Mucosa of descending colon (tissue), 3 donors: ENCODE results near the gene RFNG. TPM values are rescaled to one million over a fixed set of nuclear protein-coding genes. Genes with fewer than 3 reads are reported as not detected.

Source experiments
- ATAC-seq: fragments of 200-7000 bp; cut with Tn5 transposase; one replicate; pipeline ENCODE4 v1.9.1; 2020; ENCODE audit warnings: mild to moderate bottlenecking, moderate library complexity
- DNase-seq, 3 donors: peaks; one replicate each; pipeline ENCODE4 v3.0.0-alpha.2; 2020
- H3K36me3 ChIP-seq: fragments of 200-600 bp; one replicate; pipeline ENCODE4 v1.8.0; 2021; ENCODE audit warnings: low read depth, mild to moderate bottlenecking
- H3K4me1 ChIP-seq: fragments of 200-600 bp; one replicate; pipeline ENCODE4 v1.8.0; 2021; ENCODE audit warnings: low read depth, mild to moderate bottlenecking
- H3K4me3 ChIP-seq: fragments of 200-600 bp; one replicate; pipeline ENCODE4 v1.8.0; 2021; ENCODE audit warnings: mild to moderate bottlenecking
- H3K9me3 ChIP-seq: fragments of 200-600 bp; one replicate; pipeline ENCODE4 v1.8.0; 2021; ENCODE audit warnings: mild to moderate bottlenecking
- intact Hi-C, 2 donors: fragments of 100-400 bp; cut with DNase I in 1 of 2; cut with micrococcal nuclease in 1 of 2; formaldehyde crosslinking; loops; one replicate each; pipeline versions ENCODE4 v1.11.0 to v1.11.1; 2022; cut with DNase I, micrococcal nuclease
- total RNA-seq, 3 donors: library from RNA; stranded (reverse); fragmentation: NEBNext Ultra II Directional in 2 of 3; extraction: Animal tissue kit (Norgen Biotek cat#: 25700) in 2 of 3; gene quantifications; one replicate each; pipeline versions ENCODE4 v1.2.1 to v1.2.4, GENCODE V29; 2021 to 2023
- TF ChIP-seq, protein P1 (sequence below): fragments of 200-600 bp; IDR thresholded peaks from one replicate; pipeline ENCODE4 v1.8.0; 2022; ENCODE audit warnings: antibody characterized with exemption, mild to moderate bottlenecking
- donor health status: DM: no; HTN: no; CAD: no; lungs with moderate emphysema.
- donor health status: DM: no; HTN: no; CAD: no.
- donor health status: DM: no; HTN: yes; CAD: no.

The RFNG gene
- total RNA-seq, 3 donors from 2014 or later, result 30.7 to 37.9 (median 30.9) TPM

DNA sequence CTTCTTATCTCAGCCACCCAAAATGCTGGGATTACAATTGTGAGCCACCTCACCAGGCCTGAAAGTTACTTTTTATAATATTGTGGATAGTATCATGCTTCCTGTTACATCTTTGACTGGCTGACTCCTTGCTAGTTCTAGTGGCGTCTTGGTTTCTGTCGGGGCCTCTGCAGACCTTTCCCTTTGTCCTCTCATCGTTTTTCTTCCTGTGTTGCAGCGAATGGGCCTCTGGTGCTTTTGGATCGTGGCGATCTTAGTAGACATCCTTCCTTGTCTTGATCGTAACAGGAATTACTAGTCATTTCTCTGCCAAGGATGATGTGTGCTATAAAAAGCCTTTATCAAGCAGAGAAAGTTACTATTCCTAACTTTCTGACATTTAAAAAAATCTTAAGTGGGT is 53.4 kb downstream of the RFNG start:
- intact Hi-C loops, result no loop called here
- H3K4me3 ChIP-seq, result no peak overlapping the region
- ATAC-seq (no peak), DNase-seq (no peak)
- no peaks in the 10 kb centered on the region for H3K9me3 ChIP-seq
- H3K36me3 ChIP-seq, result no peaks in the 10 kb centered on the region
- TF ChIP-seq, protein P1, sequence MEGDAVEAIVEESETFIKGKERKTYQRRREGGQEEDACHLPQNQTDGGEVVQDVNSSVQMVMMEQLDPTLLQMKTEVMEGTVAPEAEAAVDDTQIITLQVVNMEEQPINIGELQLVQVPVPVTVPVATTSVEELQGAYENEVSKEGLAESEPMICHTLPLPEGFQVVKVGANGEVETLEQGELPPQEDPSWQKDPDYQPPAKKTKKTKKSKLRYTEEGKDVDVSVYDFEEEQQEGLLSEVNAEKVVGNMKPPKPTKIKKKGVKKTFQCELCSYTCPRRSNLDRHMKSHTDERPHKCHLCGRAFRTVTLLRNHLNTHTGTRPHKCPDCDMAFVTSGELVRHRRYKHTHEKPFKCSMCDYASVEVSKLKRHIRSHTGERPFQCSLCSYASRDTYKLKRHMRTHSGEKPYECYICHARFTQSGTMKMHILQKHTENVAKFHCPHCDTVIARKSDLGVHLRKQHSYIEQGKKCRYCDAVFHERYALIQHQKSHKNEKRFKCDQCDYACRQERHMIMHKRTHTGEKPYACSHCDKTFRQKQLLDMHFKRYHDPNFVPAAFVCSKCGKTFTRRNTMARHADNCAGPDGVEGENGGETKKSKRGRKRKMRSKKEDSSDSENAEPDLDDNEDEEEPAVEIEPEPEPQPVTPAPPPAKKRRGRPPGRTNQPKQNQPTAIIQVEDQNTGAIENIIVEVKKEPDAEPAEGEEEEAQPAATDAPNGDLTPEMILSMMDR, result no peak
- no peaks in the 10 kb centered on the region for H3K4me1 ChIP-seq

Other genes starting within 250 kb of the RFNG start
- gene GCGR, start 247.7 kb downstream of the RFNG start, total RNA-seq, result under 1 TPM; 0.22 to 0.98 (median 0.43) TPM
- gene MCRIP1, start 218.5 kb downstream of the RFNG start, total RNA-seq, result 10 to 100 TPM; 21.2 to 80.2 (median 38.7) TPM
- gene PPP1R27, start 216.8 kb downstream of the RFNG start, total RNA-seq, result under 1 TPM in 2 of 3 donors, not detected in 1; 0.52 to 0.84 TPM
- gene P4HB, start 191.3 kb downstream of the RFNG start, total RNA-seq, result 100 to 1,000 TPM; 354 to 727 (median 491) TPM
- 100 to 1,000 TPM; 326 to 473 (median 442) TPM for gene ARHGDIA, start 180.5 kb downstream of the RFNG start, total RNA-seq
- 10 to 100 TPM; 38.1 to 88.7 (median 43.3) TPM for gene ALYREF, start 160.2 kb downstream of the RFNG start, total RNA-seq
- 10 to 100 TPM; 78.2 to 97.1 (median 81.3) TPM for gene ANAPC11, start 160.1 kb downstream of the RFNG start, total RNA-seq
- under 1 TPM; 0.12 to 0.51 (median 0.26) TPM for gene NPB, start 149.6 kb downstream of the RFNG start, total RNA-seq
- 10 to 100 TPM; 36.0 to 59.4 (median 58.3) TPM for gene PCYT2, start 140.4 kb downstream of the RFNG start, total RNA-seq
- 10 to 100 TPM; 50.1 to 83.5 (median 73.7) TPM for gene SIRT7, start 133.6 kb downstream of the RFNG start, total RNA-seq
- 10 to 100 TPM; 17.4 to 34.0 (median 21.1) TPM for gene MAFG, start 124.1 kb downstream of the RFNG start, total RNA-seq
- 10 to 100 TPM; 14.7 to 35.0 (median 28.2) TPM for gene PYCR1, start 114.5 kb downstream of the RFNG start, total RNA-seq
- gene MYADML2, start 104.6 kb downstream of the RFNG start, total RNA-seq, result under 1 TPM in 1 of 3 donors, not detected in 2; 0.13 TPM
- under 1 TPM in 1 of 3 donors, not detected in 2; 0.13 TPM for gene NOTUM, start 90.6 kb downstream of the RFNG start, total RNA-seq
- 10 to 100 TPM; 33.1 to 35.2 (median 34.5) TPM for gene ASPSCR1, start 74.2 kb downstream of the RFNG start, total RNA-seq
- 100 to 1,000 TPM in 1 of 3 donors, 10 to 100 TPM in 2; 76.3 to 114 (median 81.3) TPM for gene CENPX, start 28.9 kb downstream of the RFNG start, total RNA-seq
- gene LRRC45, start 28.5 kb downstream of the RFNG start, total RNA-seq, result 10 to 100 TPM; 18.9 to 20.0 (median 19.8) TPM
- 1 to 10 TPM; 3.4 to 6.2 (median 4.2) TPM for gene RAC3, start 20.1 kb downstream of the RFNG start, total RNA-seq
- 100 to 1,000 TPM in 2 of 3 donors, 10 to 100 TPM in 1; 84.9 to 151 (median 124) TPM for gene DCXR, start 14.1 kb downstream of the RFNG start, total RNA-seq
- gene GPS1, start 87 bp upstream of the RFNG start, total RNA-seq, result 10 to 100 TPM; 73.6 to 81.6 (median 80.4) TPM
- gene DUS1L, start 14.0 kb upstream of the RFNG start, total RNA-seq, result 100 to 1,000 TPM in 2 of 3 donors, 10 to 100 TPM in 1; 99.8 to 143 (median 138) TPM
- 100 to 1,000 TPM in 2 of 3 donors, 10 to 100 TPM in 1; 87.2 to 115 (median 102) TPM for gene FASN, start 46.4 kb upstream of the RFNG start, total RNA-seq
- 10 to 100 TPM; 41.3 to 46.3 (median 45.4) TPM for gene CCDC57, start 161.0 kb upstream of the RFNG start, total RNA-seq
- 100 to 1,000 TPM in 2 of 3 donors, 10 to 100 TPM in 1; 41.0 to 150 (median 104) TPM for gene SLC16A3, start 177.2 kb upstream of the RFNG start, total RNA-seq
- gene CSNK1D, start 221.9 kb upstream of the RFNG start, total RNA-seq, result 100 to 1,000 TPM; 177 to 221 (median 189) TPM